GM21786 (cell line): ENCODE measurements around the gene RFX4.
"Not testable (repeated sequence)": the region's sequence is repeated elsewhere in the genome, so short reads cannot be mapped to it uniquely, and the experiment has no call there.

Experiments
- ATAC-seq: cut with Tn5 transposase; IDR thresholded peaks from one replicate; pipeline ENCODE4 v1.9.1; 2021; ENCODE audit not compliant: unreplicated experiment

RFX4 gene

DNA sequence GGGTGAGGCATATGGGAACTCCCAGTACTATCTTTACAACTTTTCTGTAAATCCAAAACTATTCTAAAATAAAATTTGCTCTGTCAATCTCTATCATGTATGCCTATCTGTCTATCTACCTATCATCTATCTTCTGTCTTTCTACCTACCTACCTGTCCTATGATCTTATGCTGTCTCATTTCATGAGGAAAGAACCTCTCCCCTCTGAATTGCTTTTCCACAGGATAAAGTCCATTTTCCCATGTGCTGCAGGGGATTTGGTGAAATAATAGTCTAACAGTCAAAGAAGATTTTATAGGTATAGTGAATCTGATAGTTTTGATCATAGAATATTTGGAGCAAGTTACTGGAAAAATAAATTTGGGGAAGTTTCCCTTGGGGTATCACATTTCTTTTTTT, 104.9 kb downstream of the RFX4 start:
- no peak for ATAC-seq

DNA sequence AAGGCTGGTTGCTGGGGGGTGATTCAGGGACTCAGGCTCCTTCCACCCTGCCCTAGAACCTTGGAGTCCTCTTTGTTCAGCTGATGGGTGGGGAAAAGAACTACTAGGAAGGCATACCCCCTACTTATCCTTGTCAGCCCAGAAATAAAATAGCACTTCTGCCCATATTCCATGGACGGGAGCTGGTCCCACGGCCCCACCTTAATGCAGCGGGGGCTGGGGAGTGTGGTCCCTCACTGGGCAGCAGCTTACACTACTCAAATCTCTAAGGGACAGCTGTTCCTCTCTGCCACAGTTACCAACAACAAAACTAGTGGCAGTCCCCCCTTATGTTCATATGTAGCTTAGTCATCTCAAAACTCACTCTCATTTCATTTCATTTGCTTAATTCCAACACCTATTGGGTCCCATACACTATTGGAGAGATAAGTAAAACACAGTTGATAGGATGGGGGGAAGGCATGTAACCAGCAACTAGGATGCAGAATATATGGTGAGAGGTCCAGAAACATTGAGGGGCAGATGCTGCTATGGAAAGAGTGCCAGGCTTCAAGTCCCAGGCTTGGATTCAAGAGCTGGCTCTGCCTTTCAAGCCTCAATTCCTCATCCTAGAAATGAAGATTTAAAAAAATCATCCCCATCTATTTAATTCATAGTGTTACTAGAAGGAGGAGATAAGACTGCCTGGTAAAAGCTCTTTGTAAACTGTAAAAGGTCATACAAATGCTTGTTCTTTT, 107.9 kb downstream of the RFX4 start:
- ATAC-seq, result no peak

DNA sequence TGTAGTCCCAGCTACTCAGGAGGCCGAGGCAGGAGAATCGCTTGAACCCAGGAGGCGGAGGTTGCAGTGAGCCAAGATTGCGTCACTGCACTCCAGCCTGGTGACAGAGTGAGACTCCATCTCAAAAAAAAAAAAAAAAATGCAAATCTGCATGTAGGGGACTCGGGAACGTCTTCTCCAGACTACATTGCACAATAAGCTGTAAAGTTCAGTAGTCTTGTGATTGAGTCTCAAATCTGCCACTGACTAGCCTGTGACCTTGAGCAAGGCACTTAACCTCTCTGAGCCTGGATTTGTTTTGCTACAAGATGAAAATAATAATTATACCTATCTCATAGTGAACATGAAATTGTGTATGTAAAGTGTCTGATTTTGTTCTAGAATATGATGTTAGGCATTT, 109.2 kb downstream of the RFX4 start:
- ATAC-seq, result not testable (repeated sequence)

DNA sequence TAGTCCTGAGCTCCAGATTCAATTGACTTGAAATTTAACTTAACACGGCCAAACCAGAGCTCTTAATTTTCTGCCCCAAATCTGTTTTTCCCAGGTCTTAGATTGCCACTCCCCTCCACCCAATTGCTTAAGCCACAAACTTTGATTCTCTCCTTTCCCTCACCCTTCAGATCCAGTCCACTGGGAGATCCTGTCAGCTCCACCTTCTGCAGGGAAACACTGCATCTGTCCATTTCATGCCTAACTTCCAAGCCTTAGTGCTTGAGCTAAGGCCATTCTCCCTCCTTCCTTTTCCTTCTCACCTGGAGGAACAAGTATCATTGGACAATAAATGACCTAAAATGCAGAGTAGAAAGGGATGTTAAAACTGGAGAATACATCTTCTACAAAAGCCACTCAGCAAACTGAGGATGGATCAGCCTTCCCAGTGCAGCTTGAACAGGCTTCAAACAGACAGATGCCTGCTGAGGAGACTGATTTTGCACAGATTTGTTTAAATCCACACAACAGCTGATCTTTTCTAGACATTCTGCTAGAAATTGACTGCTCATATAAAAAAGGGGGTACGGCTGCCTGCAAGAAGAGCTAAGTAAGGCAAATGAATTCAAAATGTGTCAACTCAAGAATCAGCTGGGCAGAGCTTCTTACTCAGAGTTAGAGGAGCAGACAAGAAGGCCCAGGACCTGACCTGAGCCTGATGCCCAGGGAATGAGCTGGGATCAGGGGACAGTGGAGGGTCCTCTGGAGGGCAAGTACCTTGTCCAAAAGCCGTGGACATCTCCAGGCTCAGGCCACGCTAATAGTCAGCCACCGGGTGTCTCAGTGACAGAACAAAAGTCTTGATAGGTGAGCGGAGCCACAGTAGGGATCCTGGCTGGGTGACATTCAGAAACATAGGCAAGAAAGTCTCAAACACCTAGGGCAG, 110.4 kb downstream of the RFX4 start:
- no peak for ATAC-seq

DNA sequence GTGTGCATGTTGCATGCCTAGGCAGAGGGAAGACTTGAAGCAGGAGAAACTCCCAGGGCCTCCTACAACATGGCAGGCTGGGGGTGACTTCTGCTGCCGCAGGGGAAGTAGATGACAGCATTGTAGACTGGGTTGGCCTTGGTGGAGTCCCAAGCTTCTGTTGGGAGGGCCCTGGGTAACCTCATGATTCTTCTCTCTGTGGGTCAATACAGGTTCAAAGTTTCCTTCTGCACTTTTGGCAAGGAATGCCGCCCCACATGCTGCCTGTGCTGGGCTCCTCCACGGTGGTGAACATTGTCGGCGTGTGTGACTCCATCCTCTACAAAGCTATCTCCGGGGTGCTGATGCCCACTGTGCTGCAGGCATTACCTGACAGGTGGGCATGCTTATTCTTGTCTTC, 113.3 kb downstream of the RFX4 start:
- ATAC-seq, result no peak

DNA sequence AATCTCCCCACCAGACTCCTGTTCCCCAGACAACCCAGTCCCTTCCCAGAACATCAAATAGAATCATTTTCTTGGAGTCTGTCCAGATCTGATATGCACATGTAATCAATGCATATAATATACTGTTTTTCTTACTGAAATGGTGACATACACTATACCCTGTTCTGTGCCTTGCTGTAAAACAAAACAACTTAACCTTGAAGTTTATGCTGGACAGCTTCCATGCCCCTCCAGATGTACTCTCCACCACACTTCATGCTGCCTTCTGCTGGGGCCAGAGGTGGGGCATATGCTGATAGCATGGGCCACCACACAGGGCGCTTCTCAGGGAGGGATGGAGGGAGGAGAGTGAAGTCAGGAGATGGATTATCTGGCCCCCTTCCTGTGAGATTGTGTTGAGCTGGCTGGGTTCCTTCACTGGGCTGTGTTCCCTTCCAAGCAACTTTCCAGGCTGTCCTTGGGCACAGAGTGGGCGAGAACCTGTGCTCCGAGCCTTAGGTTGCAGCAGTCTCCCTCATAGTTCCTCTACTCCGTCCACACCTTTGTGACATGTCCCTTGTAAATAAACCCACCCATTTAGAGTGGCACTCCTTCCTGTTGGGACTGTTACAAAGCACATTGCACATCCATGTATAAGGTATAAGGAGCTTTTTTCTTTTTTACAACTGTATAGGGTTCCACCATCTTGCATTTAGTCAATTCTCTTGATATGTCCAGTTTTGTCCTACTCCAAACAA, 114.0 kb downstream of the RFX4 start:
- no peak for ATAC-seq

DNA sequence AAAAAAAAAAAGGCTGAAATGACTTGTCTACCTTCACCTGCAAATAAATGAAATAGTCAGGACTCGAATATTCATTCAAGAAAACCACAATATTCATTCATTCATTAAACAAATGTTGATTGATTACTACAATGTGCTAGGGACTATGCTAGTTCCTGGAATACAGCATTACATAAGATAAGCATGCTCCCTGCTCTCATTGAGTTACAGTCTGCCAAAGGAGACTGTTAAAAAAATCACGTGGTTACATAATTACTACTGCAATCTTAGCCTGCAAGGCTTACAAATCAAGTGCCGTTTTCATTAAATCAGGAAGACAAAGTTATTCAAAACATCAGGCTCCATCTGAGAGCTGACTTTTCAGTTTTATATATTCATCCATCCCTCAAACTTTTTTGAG, 121.3 kb downstream of the RFX4 start:
- no peak for ATAC-seq

DNA sequence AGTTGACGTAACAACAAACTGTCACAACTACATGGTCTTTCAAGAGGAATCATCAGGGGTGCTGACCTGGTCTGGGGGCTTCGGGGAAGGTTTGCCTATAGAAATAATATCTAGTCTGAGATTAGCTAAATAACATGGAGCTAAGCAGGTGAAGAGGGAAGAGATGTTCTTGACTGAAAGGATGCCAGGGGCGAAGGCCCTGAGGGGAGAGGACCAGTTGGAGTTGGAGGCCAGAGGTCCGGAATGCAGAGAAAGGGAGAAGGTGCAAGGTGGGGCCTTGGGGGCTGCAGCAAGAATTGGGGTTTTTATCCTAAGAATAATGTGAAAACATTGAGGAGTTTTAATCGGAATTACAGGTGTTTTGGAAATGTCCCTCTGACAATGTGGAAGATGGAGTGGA, 123.2 kb downstream of the RFX4 start:
- no peak for ATAC-seq

DNA sequence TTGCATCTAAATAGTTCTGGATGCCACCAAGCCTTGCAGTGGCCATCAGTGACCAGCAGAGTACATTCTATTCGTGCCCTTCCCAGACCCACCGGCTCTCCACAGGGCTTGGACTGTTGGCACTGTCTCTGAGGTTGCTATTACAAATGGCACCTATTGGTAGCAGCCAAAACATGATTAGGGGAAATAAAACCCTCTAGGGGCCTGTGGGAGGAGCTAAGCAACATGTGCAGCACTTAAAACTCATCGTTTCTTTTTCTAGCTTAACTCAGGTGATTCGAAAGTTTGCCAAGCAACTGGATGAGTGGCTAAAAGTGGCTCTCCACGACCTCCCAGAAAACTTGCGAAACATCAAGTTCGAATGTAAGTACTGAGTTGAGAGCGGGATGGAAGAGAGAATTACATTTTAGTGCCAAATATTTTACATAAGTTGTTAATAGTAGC, 126.3 kb downstream of the RFX4 start:
- ATAC-seq, result no peak

DNA sequence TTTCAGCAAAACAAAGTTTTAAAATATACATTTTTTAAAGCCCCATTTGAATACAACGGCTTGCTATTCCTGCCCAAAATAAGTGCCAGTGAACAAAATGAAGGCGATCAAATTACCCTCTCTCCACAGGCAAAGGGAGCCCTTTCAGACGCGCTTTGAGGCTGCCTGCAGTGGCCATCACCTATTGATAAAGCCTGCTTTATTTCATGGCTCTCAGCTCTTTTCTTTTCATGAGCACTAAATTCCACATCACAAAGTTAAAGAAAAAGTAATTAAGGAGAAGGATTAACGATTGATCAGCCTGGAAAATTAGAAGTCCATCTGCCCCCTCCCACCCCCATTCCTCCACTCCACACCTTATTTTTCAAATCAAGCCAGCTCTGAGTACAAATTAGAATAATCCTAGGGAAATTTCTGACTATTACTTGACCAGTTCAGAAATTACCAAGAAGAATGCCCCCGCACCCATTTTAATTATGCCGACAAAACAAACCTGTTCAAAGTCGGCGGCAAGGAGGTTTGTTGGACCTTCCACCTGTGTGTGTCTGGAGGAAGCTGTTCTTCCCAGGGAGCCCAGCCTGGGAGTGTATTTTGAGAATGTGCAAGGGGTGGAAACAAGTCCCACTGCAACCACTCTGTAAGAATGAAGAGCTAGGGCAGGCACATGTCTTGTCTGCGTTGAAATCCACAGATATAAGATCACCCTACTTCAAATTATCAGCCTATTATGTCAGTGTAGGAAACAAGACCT, 127.5 kb downstream of the RFX4 start:
- no peak for ATAC-seq

DNA sequence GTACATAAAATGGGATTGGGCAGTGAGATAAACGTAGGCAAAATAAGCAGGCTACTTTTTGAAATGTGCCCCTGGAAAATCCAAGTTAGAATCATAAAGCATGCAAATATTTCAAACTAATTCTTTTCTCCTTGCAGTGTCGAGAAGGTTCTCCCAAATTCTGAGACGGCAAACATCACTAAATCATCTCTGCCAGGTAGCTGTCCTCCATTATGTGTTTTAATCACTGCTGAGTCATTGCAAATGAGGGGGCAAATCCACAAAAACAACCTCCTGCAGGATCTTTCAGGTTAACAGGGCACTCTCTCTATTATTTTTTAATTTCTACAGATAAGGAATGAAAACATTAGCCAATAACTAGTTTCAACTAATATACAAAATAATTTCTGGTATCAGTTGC, 128.5 kb downstream of the RFX4 start:
- no peak for ATAC-seq

DNA sequence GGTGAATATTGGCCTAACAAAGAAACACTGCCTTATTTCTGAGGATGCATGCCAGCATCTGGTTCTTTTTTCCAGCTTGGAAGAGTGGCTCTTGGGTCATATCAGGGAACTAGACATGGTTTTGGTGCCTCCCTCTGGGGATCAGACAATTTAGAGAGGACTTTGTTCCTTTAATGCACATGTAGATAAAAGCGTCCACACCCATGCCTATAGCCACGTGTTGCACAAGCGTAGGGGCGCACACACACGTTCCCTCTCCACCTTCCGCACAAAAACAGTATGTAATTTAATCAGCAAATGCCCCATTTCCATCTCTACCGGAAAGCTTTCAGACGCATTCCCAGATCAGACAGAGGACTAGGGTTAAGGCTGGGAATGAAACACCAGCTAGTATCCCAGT, 130.0 kb downstream of the RFX4 start:
- no peak for ATAC-seq

DNA sequence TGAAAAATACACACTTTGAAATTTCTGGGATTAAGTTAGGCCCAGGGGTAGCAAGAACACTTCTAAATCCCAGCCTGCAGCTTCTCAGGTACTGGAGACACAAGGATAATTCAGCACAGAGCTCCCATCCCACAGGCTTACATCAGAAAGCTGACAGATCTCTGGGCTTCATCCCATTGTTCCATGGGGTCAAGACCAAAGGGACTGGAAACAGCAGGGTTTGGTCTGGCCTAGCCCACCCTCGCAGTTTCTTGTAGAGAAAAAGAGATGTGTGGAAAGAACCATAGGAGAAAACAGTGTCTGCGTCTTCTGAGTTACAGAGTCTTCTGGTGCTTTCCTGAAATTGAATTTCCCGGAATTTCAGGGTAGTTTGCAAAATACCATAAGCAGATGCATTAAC, 132.1 kb downstream of the RFX4 start:
- no peak for ATAC-seq

DNA sequence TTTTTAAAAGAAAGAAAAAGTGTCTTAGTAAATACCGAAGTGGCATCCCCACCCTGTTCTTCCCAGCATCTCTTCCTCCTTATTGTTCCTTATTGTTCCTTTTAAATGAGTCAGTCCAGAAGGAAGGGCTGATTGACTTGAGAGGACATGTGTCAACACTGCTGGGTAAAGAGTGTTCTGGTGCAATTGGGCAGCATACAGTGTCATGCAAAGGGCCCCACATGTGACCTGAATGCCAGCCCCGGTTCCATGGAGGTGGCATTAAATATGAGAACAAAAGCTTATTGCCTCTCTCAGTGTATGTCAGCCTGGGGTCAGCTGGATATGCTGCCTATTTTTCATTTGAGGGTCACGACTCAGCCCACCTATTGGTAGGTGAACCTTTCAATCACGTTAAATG, 132.8 kb downstream of the RFX4 start:
- ATAC-seq, result no peak

DNA sequence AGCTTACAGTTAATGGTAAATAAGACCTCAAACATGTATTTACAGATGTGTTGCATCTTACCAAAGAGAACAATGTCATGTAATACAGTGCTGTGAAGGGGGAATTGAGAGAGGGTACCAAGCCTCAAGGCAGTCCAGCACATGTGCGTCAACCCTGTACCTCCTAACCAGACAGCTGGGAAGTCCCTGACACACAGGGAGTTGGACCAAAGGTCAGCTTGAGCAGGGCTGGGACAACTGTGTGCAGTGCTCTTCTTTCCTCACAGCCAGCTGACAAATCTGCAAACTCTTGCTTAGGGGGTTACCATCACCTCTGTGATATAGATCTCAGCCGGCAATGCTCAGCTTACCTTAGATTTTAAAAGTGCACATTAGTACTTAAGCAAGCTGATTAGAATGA, 134.9 kb downstream of the RFX4 start:
- no peak for ATAC-seq

DNA sequence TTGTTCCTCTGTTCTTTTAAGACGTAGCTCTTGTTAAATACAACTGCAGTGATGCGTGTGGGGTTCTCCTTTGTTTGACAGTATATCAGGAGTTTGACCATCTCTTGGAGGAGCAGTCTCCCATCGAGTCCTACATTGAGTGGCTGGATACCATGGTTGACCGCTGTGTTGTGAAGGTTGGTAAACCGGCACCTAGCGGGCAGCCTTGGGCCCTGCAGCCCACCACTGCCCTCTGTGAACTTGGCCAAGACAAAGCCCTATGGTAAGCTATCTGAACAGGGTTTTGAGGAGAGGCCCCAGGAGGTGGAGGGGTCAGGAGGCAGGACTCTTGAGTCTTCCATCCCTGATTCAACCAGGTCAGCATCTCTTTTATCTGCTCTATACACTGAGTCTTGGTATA, 137.1 kb downstream of the RFX4 start:
- ATAC-seq, result no peak

DNA sequence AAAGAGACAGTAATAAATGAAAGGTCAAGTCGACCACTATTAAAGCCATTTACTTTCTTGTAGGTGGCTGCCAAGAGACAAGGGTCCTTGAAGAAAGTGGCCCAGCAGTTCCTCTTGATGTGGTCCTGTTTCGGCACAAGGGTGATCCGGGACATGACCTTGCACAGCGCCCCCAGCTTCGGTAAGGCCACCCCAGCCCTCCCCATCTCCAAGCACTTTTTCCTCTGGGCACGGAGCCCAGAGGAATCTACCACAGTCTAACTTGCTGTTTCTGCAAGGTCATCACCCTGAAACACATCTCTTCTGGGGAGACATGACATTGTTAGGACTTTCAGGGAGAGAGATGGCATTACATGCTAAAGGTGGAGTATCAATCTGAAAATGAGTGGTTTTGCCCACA, 137.9 kb downstream of the RFX4 start:
- no peak for ATAC-seq

DNA sequence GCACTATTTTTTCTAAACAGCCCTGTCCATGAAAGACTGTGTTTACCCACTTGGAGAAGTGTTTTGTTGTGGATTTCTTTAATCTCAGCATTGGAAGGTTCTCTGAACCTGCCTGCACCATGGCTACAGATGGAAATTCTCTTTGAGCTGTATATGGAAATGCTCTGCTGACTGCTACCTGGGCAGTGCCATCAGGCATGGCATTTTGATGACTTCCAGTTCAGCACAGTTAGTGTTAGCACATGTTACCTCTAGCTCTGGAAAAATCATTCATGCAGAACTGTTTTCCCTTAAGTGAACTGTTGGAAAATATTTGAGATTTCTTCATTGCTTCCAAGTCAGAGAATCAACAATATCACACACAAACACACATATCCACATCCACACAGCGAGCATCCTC, 139.1 kb downstream of the RFX4 start:
- ATAC-seq, result no peak

DNA sequence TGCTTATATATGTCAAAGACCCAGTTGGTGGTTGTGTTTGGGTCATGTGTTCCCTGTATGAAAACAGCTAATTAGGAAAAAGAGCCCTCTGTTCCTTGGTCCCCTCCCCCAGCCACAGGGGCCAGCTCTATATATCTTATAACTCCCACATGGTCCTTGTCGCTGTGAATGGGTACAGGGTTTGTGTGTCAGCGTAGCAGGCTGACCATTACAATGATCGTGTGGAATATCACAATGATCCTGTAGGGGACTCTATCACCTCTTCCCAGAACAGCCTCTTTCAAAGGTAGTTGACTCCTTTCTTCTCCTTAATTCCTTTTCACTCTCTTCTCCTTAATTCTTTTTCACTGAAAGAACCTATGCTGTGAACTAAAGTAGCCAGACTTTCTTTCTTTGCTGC, 140.0 kb downstream of the RFX4 start:
- no peak for ATAC-seq

DNA sequence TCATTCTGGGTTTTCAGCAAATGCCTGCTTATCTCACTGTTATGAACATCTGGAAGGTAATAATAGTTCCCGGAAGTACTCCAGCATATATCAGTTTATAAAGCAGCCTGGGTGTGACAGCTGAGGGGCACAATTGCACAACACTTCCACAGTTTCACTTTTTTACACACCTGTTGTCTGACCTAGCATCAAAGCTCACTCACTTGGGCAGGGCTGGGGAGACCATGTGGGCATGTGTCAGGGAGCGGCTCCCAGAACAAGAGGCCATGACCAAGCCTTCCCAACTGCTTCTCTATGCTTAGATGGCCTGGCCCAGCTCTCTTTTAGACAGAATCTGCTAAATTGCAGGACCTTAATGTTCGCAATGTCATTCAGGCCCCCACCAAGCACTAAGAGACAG, 140.6 kb downstream of the RFX4 start:
- no peak for ATAC-seq

DNA sequence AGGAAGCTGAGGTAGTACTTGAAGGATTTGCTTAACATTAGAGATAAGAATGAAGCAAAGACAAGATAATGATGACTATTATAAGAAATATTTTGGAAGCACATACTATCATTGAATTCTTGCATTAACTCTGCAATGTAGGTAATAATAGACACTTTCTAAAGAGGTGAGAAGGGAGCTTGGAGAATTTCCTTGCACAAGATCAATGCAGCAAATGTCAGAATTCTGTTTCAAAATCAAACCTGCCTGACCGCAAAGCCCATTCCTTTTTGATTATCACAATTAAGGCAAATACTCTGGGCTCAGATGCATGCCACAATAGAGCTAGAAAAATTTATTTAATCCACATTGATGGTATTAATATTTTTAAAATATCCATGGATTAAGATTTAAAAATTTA, 141.3 kb downstream of the RFX4 start:
- ATAC-seq, result no peak
